CD1c-positive myeloid dendritic cell (primary cell): Measurements from ENCODE around the gene VSIG10.
"Not testable (repeated sequence)": the region's sequence is repeated elsewhere in the genome, so short reads cannot be mapped to it uniquely, and the experiment has no call there.

ENCODE experiments used
- DNase-seq: peaks from one replicate; pipeline ENCODE4 v3.0.0-alpha.2; 2016; ENCODE audit errors: extremely low spot score

Gene VSIG10

GRCh38 chr12:118107694-118108093 lies 3.9 kb upstream of the VSIG10 start:
- no peak for DNase-seq

DNA sequence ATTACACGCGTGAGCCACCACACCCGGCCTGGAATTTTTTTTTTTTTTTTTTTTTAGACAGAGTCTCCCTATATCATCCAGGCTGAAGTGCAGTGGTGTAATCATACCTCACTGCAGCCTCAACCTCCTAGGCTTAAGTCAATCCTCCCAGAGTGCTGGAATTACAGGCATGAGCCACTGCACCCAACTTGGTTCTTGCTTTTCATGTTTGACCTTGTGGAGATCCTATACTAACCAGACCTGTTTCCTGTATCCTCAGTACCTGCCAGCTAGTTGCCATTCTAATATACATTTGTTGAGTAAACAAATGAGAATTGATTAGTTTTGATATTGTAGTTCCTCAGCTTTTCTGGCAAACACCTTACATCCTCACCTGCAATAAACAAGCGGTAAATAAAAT lies 3.2 kb upstream of the VSIG10 start:
- no peak for DNase-seq

DNA sequence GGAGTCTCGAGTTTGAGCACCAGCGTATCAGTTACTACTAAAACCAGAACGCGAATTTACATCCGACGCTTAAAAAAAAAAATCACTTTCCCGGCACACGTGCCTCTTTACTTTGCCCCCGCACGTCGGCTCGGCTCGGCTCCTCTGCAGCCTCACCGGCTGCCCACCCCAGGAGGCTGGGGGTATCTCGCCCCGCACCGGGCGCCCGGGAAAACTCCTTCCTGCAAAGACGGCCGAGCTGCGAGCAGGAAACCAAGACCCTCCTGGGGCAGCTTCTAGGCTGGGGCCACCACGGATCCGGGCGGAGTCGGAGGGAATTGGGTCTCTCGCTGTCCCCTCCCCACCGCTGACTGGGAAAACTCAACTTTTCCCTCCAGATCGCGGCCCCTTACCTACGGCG lies 610 bp downstream of the VSIG10 start:
- DNase-seq, result no peak

DNA sequence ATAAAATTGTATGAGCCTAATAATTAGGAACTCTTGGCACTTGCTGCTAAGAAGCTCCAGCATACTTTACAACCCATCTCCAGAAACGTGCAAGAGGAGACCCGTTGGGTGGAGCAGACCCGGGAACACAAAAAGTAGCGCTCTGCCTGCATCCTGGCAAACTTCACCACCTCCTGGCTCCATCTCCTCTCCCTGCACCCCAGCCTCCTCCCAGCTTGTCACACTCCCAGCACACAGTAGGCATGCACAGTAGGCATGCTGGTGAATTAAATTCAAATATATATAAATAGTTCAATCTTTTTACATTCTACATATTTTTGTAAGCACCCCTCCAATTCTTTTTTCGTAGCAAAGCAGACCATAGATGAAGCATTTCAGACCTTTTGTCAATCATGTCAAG lies 1.2 kb downstream of the VSIG10 start:
- DNase-seq, result no peak

DNA sequence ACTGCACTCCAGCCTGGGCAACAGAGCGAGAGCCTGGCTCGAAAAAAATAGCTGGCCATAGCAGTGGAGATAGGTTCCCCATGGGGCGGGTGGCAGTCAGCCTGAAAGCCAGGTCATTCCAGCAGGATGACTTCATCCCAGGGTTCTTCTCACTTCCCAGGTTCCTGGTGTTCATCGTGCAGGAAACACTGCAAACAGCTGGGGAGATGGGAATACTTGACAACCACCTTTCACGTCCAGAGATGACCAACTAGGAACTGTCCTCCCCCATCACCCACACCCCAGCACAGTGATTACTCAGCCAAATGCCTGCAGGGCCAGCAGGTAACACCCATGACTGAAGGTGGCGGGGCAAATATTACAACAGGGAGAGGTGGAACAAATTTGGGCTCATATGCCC lies 1.7 kb downstream of the VSIG10 start:
- no peak for DNase-seq

DNA sequence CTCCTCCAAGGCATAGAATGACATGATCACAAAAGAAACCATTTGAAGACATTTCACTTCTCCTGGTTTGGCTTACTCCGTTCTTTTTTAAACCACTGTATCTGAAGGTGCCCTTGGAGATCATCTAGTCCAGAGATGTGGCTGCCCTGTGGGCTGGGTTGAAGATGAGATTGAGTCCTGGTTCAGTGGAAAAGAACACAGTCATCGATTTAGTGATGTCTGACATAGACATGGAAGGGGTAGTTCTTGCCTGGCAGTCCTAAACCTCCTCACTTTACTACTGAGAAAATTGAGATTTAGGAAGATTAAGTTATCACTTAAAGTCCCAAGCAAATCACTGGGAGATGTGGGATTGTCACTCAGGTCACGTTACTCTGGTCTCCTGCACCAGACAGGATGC lies 2.8 kb downstream of the VSIG10 start:
- DNase-seq, result no peak

- no peak for DNase-seq
These were observed 4.7 kb downstream of the VSIG10 start for GRCh38 chr12:118098911-118099671.

GRCh38 chr12:118098401-118098800 lies 5.4 kb downstream of the VSIG10 start:
- no peak for DNase-seq

- DNase-seq, result no peak
These were observed 9.8 kb downstream of the VSIG10 start for GRCh38 chr12:118094039-118094438.

GRCh38 chr12:118089782-118090181 lies 14.0 kb downstream of the VSIG10 start:
- no peak for DNase-seq

DNA sequence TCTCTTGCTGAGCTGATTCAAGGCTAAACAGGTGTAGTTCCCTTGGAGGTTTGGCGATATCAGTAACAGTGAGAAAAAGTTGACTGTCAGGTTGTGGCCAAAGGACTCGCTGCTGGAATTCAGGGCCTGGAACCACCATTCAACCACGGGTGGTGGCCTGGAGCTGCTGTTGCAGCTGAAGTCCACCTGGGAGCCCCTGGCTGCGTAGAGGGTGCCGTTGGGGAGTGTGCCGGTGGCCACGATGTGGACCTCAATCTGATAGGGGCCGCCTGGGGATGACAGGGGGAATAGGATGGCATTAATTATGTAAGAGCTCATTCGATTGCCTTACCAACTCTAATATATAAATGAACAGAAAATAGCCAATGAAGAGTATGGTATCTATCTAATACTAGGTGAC lies 21.6 kb downstream of the VSIG10 start:
- no peak for DNase-seq

- not testable (repeated sequence) for DNase-seq
These were observed 22.3 kb downstream of the VSIG10 start for GRCh38 chr12:118081521-118081920.

GRCh38 chr12:118073768-118074167 lies 30.0 kb downstream of the VSIG10 start:
- DNase-seq, result no peak

- DNase-seq, result no peak
These were observed 33.2 kb downstream of the VSIG10 start for GRCh38 chr12:118070650-118071049.

DNA sequence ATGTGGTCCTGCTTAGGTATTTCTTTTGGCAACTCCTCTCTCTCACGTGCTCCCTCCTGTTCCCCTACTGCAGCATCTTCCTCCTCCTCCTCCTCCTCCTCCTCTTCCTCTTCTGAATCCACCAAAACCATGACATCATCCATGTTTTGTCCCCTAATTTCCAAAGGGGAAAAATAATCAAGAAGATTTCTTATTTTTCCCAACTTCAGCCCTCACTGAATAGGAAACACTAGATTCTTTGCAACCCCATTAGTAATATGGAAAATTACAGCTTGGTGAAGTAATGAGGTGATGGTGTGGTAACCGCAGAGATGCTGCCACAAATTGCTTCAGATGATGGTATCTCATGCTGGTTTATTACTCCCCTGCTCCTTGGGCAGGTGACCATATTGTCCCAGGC lies 35.4 kb downstream of the VSIG10 start:
- no peak for DNase-seq

GRCh38 chr12:118065380-118065779 lies 38.4 kb downstream of the VSIG10 start:
- peak; percentile 65 for DNase-seq

- DNase-seq, result peak; percentile 76
These were observed 39.2 kb downstream of the VSIG10 start for GRCh38 chr12:118064608-118065007.

DNA sequence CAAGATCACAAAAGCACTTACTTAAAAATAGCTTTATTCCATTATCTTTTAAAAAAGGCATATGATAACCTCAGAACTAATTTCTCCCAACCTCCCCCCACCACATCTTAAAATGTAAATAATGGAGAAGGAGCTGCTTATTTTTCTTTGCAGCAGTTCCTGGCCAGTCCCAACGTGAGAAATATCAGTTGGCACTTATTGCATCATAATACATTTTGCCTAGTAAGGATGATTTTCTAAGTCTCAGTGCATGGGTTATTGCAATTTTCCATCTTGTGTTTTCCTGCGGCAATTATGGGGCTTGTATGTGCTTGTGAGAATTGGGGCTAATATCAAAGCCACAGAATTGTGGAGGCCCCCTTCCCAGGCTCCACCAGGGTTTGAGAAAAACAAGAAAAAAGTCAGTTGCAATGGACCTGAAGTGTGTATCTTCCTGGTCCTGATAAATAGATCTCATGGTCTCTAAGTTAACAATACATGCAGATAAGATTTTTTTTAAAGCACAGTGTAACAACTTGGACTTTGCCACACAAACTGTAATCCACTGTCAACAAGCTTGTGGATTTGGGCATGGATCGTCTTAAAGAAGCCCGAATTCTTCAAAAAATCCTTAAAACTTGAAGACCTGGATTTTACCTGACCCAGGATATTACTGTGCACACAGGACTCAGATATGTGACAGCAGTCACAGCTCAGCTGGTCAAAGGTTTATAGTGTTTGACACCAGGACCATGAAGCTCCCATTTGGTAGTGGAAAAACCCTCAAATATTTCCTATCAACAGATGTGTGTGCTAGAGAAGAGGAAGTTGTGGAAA lies 40.0 kb downstream of the VSIG10 start:
- peak; percentile 42 for DNase-seq

DNA sequence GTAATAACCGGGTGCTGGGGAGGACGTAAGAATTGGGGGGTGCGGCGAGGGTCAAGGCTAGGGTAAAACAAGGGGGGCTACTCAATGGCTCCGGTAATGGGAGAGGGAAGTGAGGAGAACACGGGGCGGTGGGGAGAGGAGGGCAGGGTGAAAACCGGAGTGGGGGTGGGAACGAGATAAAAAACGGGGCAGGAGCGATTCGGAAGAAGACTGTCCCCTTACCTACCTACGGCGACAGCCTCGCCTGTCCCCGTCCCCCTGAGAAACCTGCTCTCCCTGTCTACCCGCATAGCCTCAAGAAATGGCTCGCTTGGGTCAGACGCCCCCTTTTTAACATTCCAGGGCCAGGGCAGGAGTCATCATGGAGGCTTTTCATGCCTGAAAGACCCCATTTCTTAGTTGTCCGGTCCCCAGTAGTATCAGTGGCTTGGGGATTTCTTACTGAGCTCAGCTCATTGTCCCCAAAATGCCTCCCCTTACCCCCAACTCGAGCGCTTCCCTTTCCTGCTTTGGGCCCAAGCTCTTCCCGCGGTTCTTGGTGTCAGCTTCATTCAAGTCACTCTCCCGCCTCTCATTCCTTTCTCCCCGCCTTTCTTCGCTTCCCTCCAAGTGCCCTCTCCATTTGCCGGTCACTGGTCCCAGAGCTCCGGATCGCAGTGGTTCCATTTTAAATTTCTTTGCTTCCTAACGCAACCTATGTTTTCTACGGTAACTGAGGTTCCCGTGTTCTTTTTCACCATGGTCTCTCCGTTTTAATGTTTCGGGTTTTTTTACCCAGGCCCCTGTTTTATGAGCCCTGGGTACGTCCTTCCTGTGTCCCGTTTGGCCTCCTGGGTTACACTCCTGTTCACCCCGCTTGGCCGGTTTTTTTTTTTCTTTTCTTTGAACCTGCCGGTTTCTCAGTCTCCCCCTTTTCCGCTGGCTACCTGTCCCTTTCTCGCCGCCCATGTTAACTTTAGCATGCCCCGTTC lies 41.7 kb downstream of the VSIG10 start:
- peak; percentile 43 for DNase-seq

GRCh38 chr12:118061011-118061872 lies 42.6 kb downstream of the VSIG10 start, which contains the start of gene WSB2:
TSS of gene WSB2 (minus strand) at chr12:118061179. CDS start at chr12:118061048, 131 bp downstream.
- peak; percentile 78 for DNase-seq
